K562 (cell line): ENCODE results near the gene USP16. TPM values are rescaled to one million over a fixed set of nuclear protein-coding genes. Genes with fewer than 3 reads are reported as not detected.
A peak's percentile ranks its signal among the peaks of the same experiment; 100 is the strongest.

Experiments used
- ARID4B ChIP-seq: sonication (generic); formaldehyde crosslinking; IDR thresholded peaks from 2 replicates; pipeline ENCODE4 v1.8.0; 2022; ENCODE audit warnings: mild to moderate bottlenecking, missing genetic modification reagents
- DACH1 ChIP-seq: fragments of 450-650 bp; IDR thresholded peaks from 2 replicates; pipeline ENCODE4 v1.6.1; 2018; ENCODE audit not compliant: partially characterized antibody
- HDAC1 ChIP-seq, 2 experiments: fragments of 450-650 bp; IDR thresholded peaks; 2 replicates each; pipeline ENCODE4 v1.6.1; 2016 to 2017; ENCODE audit warnings: inconsistent platforms in 1 of 2, mild to moderate bottlenecking in 1 of 2, moderate library complexity in 1 of 2
- ILK ChIP-seq: fragments of 450-650 bp; IDR thresholded peaks from 2 replicates; pipeline ENCODE4 v1.6.1; 2016; ENCODE audit warnings: missing genetic modification characterization, low read depth, mild to moderate bottlenecking, missing compliant biosample characterization, moderate library complexity, borderline replicate concordance
- NRF1 ChIP-seq, 2 experiments: fragments of 450-650 bp; IDR thresholded peaks in 1 of 2; conservative IDR thresholded peaks in 1 of 2; 2 replicates each; pipeline ENCODE4 v1.6.1; 2014; ENCODE audit warnings: mild to moderate bottlenecking in 2 of 2
- PRDM10 ChIP-seq: fragments of 450-650 bp; IDR thresholded peaks from 2 replicates; pipeline ENCODE4 v1.6.1; 2018; ENCODE audit not compliant: partially characterized antibody
- RBM34 ChIP-seq: fragments of 200-400 bp; formaldehyde crosslinking; IDR thresholded peaks from 2 replicates; pipeline ENCODE4 v1.6.1; 2018; ENCODE audit warnings: low read length, borderline replicate concordance; ENCODE audit not compliant: insufficient read depth
- RFX5 ChIP-seq: IDR thresholded peaks from 2 replicates; pipeline ENCODE4 v1.6.1; 2011; ENCODE audit warnings: low read depth, mild to moderate bottlenecking, improper control_type of control experiment, low read length
- ZBTB40 ChIP-seq, 2 experiments: fragments of 450-650 bp in 1 of 2; sonication (generic) in 1 of 2; formaldehyde crosslinking in 1 of 2; IDR thresholded peaks; 2 replicates each; pipeline versions ENCODE4 v1.7.1 to v1.9.0; 2016 to 2022; ENCODE audit warnings: inconsistent platforms in 1 of 2, mild to moderate bottlenecking in 1 of 2, missing genetic modification reagents in 1 of 2
- polyA plus RNA-seq, 8 experiments: library from polyadenylated mRNA; depleted of rRNA in 4 of 8; stranded (reverse) in 5 of 8; unstranded in 3 of 8; fragments of >200 nt; fragmentation: Nextera tagmentation in 2 of 8; fragmentation: Illumina TruSeq in 1 of 8; extraction: Ambion mirVana in 2 of 8; extraction: Trizol in 1 of 8; gene quantifications; 2 replicates each; pipeline versions ENCODE4 v1.2.1 to v1.2.3, GENCODE V29; 2011 to 2014; ENCODE audit warnings: inconsistent platforms in 1 of 8, missing spikeins in 1 of 8
- total RNA-seq, 7 experiments: library from RNA; depleted of rRNA in 6 of 7; stranded (reverse); fragments of >200 nt in 6 of 7; fragmentation: Illumina TruSeq in 2 of 7; extraction: Trizol in 2 of 7; gene quantifications; 2 replicates each; pipeline versions ENCODE4 v1.2.1 to v1.2.3, GENCODE V29; 2011 to 2021; ENCODE audit warnings: low replicate concordance in 1 of 7

The USP16 gene
- total and polyA plus RNA-seq, 9 of the 15 experiments (the other 6 are each of a cell fraction or from before 2014, with no cell fraction given), result 38.4 to 90.9 (median 62.8) TPM

- TF ChIP-seq ZBTB40 (IDR thresholded peaks at IDR 0.05) (0 out of 2 replicates have a peak, but pooled peaks have one; percentile 16), ZBTB40 (CRISPR knock-in tag; IDR thresholded peaks at IDR 0.05) (no peak), PRDM10 (no peak), ARID4B (CRISPR knock-in tag) (no peak), NRF1 (conservative IDR thresholded peaks at IDR 0.05 in 1 of 2, IDR thresholded peaks at IDR 0.05 in 1 of 2) (no peak), RFX5 (no peak), RBM34 (no peak), DACH1 (no peak), ILK (no peak), HDAC1 (IDR thresholded peaks at IDR 0.05) (0 out of 4 replicates have a peak, but pooled peaks of 1 of the 2 experiments have one; percentile 26)
These were observed 6.7 kb upstream of the USP16 start (continued) for GRCh38 chr21:29017639-29018237.
